Progenitor cell of endocrine pancreas (in vitro differentiated cells): ENCODE results near the gene SDS. TPM values are rescaled to one million over a fixed set of nuclear protein-coding genes. Genes with fewer than 3 reads are reported as not detected.

ENCODE experiments used
- DNase-seq: peaks from one replicate; pipeline ENCODE4 v3.0.0; 2021; ENCODE audit warnings: low spot score; ENCODE audit not compliant: unreplicated experiment
- H3K27ac Mint-ChIP-seq: 2 replicates; pipeline ENCODE4 v1.8.0; 2021; ENCODE audit warnings: mild to moderate bottlenecking, moderate library complexity, mixed read lengths
- H3K27me3 Mint-ChIP-seq: 2 replicates; pipeline ENCODE4 v1.8.0; 2021; ENCODE audit warnings: mixed read lengths
- H3K36me3 Mint-ChIP-seq: 2 replicates; pipeline ENCODE4 v1.8.0; 2022; ENCODE audit warnings: mixed read lengths; ENCODE audit not compliant: insufficient read depth
- H3K4me1 Mint-ChIP-seq: 2 replicates; pipeline ENCODE4 v1.8.0; 2021; ENCODE audit warnings: low read depth, mixed read lengths
- H3K4me3 Mint-ChIP-seq: 2 replicates; pipeline ENCODE4 v1.8.0; 2021; ENCODE audit warnings: low read depth, mild to moderate bottlenecking, moderate library complexity, mixed read lengths
- H3K9me3 Mint-ChIP-seq: 2 replicates; pipeline ENCODE4 v1.8.0; 2021; ENCODE audit warnings: low read depth, mixed read lengths
- CTCF ChIP-seq: fragments of 200-600 bp; sonication (generic); IDR thresholded peaks from one replicate; pipeline ENCODE4 v1.5.0; 2021; ENCODE audit warnings: antibody characterized with exemption, mild to moderate bottlenecking; ENCODE audit not compliant: unreplicated experiment
- total RNA-seq: library from RNA; stranded (reverse); gene quantifications from 2 replicates; pipeline ENCODE4 v1.2.1, GENCODE V29; 2021

The SDS gene
- total RNA-seq, 1 donor from 2014 or later, result not detected

DNA sequence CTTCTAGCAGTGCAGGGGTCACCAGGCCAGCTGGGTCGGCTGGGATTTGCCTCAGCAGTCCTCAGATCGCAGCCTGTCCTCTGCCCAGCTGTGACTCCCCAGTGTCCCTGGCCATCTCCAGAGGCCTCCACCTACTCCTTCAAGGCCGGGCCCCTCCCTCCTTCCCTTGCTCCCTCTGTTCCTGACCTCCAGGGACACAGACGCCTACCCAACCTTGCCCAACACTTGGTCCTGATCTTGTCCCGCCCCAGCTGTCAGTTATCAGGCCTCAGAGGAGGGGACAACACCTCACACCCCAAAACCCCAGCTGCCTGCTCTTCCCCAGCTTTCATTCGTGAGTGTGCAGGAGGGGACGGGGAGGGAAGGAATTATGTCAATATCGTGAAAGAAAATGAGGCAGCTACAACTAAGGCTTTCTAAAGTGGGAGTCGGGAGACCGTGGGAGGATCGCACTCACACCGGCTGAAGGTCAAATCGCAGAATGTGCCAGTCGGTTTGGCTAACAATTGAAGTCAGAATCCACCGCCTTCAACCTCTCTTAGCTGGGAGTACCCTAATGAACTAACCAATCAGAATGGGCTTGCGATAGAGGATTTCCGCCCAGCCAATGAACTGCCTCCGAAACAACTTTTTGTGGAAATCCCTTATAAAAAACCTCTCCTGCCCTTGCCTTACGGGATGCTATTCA, 54.7 kb downstream of the SDS start:
- no peaks in the 10 kb centered on the region for H3K36me3 Mint-ChIP-seq
- no peak overlapping the region for H3K27ac Mint-ChIP-seq
- H3K4me1 Mint-ChIP-seq, result no peaks in the 10 kb centered on the region
- peaks cover 15% of the 10 kb centered on the region for H3K27me3 Mint-ChIP-seq
- no peak overlapping the region for H3K4me3 Mint-ChIP-seq
- no peak for DNase-seq
- H3K9me3 Mint-ChIP-seq, result no peaks in the 10 kb centered on the region
- no peak for TF ChIP-seq CTCF

DNA sequence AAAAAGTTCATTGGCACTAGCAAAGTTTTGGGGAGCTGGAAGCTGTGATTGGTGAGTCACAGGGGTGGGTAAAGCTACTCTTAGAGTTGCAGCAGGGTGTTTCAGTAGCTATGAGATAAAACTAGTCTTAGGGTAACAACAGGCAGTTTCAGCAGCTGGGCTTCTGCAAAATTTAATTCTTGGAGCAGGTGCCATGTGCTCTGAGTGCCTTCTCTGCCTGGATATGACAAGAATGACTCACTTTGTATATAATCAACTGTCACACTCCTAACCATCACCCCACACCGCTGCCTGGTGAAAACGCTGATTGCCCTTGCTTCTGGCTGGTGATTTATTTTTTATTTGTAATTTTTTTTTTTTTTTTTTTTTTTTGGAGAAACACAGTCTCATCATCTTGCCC, 55.8 kb downstream of the SDS start:
- no peak for TF ChIP-seq CTCF
- no peaks in the 10 kb centered on the region for H3K4me1 Mint-ChIP-seq
- H3K9me3 Mint-ChIP-seq, result no peaks in the 10 kb centered on the region
- no peak for DNase-seq
- H3K27ac Mint-ChIP-seq, result no peak overlapping the region
- peaks cover 15% of the 10 kb centered on the region for H3K27me3 Mint-ChIP-seq
- H3K36me3 Mint-ChIP-seq, result no peaks in the 10 kb centered on the region
- H3K4me3 Mint-ChIP-seq, result no peak overlapping the region

DNA sequence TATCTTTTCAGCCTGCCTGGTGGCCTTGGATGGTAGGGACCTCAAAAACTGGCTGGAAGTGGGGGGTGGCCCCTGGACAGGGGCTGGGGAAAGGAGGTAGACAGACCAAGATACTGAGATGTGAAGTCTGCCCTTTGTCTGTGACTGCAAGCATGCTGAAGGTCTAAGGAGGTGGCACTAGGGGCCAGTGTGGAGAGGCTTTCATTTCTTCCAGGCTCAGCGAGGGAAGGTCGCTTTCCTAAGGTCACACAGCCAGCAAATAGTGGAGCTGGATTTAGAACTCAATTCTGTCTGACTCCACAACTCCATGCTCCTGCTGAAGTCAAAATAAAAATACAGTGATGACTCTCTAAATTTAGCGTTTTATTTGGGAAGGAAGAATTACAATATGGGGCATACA, 56.6 kb downstream of the SDS start:
- H3K9me3 Mint-ChIP-seq, result no peaks in the 10 kb centered on the region
- TF ChIP-seq CTCF, result no peak
- no peak overlapping the region for H3K27ac Mint-ChIP-seq
- H3K4me3 Mint-ChIP-seq, result no peak overlapping the region
- H3K36me3 Mint-ChIP-seq, result no peaks in the 10 kb centered on the region
- H3K27me3 Mint-ChIP-seq, result peaks cover 10% of the 10 kb centered on the region
- no peak for DNase-seq
- H3K4me1 Mint-ChIP-seq, result no peaks in the 10 kb centered on the region

GRCh38 chr12:113346353-113346752, 57.3 kb downstream of the SDS start:
- H3K9me3 Mint-ChIP-seq, result no peaks in the 10 kb centered on the region
- no peak overlapping the region for H3K27ac Mint-ChIP-seq
- no peaks in the 10 kb centered on the region for H3K36me3 Mint-ChIP-seq
- H3K4me1 Mint-ChIP-seq, result no peaks in the 10 kb centered on the region
- no peak for TF ChIP-seq CTCF
- H3K27me3 Mint-ChIP-seq, result peaks cover 12% of the 10 kb centered on the region
- no peak overlapping the region for H3K4me3 Mint-ChIP-seq
- DNase-seq, result no peak

- Mint-ChIP-seq H3K27ac (no peak overlapping the region), H3K4me1 (no peaks in the 10 kb centered on the region), H3K27me3 (peaks cover 12% of the 10 kb centered on the region), H3K9me3 (no peaks in the 10 kb centered on the region), H3K4me3 (no peak overlapping the region), H3K36me3 (no peaks in the 10 kb centered on the region)
- no peak for TF ChIP-seq CTCF
- DNase-seq, result no peak
Observed at GRCh38 chr12:113345318-113345717, 58.4 kb downstream of the SDS start.

Other genes with a start within 250 kb of the SDS start
- 61.5 and 66.1 TPM in 2 replicates for gene DDX54, start 218.4 kb downstream of the SDS start, total RNA-seq
- gene RITA1, start 218.2 kb downstream of the SDS start, total RNA-seq, result 15.6 and 16.2 TPM in 2 replicates
- gene TPCN1, start 182.4 kb downstream of the SDS start, total RNA-seq, result 32.1 and 34.1 TPM in 2 replicates
- 9.8 and 11.0 TPM in 2 replicates for gene SLC8B1, start 68.8 kb downstream of the SDS start, total RNA-seq
- 47.7 and 48.0 TPM in 2 replicates for gene PLBD2, start 45.3 kb downstream of the SDS start, total RNA-seq
- gene SDSL, start 18.5 kb upstream of the SDS start, total RNA-seq, result 14.0 and 17.2 TPM in 2 replicates
- 0.41 and 0.78 TPM in 2 replicates for gene LHX5, start 68.0 kb upstream of the SDS start, total RNA-seq